GM19455 (cell line): Measurements from ENCODE around the gene ACTL7B.
"Not testable (repeated sequence)": the region's sequence is repeated elsewhere in the genome, so short reads cannot be mapped to it uniquely, and the experiment has no call there.

Experiments
- ATAC-seq: cut with Tn5 transposase; IDR thresholded peaks from one replicate; pipeline ENCODE4 v1.9.1; 2021; ENCODE audit not compliant: unreplicated experiment

Gene ACTL7B

DNA sequence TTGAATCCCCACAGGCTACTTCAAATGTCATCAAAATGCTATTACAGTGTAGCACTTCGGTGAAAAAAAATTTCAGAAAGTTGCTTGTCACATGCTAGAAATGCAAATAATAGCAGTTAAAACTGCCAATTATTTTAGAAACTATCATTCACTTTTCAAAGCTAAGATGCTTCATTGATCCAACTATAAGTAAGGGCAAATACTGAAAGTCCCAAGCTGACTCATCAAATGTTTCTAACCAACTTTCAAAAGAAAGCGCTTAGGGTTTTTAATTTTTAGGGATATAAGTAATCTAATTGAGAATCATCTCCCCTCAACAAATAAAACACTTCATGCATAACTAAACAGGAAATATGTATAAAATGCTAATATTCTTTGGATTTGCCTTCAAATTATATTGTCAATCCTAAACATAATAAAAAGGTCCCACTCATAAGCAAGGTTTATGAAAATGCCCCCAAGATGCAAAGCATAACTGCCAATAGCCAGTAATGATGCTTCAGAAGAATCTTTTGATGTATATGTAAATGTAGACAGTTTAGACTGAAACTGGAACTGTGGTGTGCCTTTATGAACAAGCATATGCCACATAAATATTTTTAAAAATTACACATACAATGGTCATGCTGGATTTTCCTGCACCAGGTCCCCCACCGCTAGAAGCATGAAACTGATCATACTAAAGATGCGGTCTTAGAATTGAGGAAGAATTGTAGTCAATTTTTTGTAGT lies 18.4 kb upstream of the ACTL7B start:
- no peak for ATAC-seq

DNA sequence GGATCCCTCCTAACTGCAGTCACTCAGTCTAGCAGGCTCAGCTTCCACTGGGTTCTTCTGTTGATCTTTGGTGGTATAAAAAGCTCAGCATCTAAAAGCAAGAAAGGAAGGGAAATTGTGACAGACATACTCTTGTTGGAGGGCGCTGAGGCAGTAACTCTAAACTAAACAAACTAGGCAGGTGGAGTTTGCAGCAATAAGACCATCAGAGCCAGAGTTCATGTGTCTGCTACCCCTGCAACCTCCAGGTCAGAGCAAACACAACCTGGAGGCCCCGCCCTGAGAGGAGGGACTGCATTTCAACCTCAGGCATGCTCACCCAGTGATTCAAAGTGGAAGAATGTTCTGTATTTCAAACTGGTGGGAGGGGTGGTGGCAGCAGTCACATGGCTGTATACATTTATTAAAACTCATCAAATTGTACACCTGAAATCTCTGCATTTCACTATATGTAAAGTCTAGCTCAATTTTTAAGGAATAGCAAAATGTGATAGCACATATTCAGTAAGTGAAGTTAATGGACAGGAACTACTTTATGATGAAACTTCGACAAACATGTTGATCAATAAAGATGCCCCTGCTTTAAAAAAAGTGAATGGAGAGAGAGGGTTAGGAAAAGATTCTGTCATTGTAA lies 13.4 kb upstream of the ACTL7B start:
- no peak for ATAC-seq

DNA sequence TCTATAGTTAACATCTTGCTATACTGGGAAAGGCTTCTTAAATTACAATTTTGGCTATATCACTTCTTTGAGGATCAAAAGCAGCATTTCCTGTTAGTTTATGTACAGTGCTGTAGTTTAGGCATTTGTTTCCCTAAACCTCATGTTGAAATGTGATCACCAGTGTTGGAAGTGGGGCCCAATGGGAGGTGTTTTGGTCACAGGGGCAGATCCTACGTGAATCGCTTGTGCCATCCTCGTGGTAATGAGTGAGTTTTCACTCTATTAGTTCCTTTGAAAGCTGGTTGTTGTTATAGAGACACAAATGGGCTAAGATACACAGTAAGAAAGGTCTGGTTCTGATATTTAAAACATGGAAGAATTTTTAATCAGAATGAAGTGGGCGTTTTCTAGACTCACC lies 12.0 kb upstream of the ACTL7B start:
- ATAC-seq = no peak

DNA sequence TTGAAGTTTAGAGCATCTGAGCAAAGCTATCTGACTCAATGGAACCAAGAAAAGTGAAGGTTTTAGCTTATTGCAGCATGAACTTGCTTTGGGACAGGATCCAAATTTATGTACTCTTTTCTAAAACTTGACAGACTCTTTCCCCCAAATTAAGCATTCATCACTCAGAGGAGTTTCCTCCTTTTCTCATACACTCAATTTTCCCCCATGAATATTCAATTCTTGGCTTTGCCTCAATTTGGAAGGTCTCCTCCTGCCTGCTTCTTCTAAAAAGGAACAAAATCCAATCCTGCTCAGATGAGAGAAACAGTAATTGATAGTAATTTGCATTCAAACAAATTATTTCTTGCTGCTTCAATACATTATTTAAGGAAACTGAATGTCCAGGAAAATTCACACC lies 11.3 kb upstream of the ACTL7B start:
- ATAC-seq = no peak

DNA sequence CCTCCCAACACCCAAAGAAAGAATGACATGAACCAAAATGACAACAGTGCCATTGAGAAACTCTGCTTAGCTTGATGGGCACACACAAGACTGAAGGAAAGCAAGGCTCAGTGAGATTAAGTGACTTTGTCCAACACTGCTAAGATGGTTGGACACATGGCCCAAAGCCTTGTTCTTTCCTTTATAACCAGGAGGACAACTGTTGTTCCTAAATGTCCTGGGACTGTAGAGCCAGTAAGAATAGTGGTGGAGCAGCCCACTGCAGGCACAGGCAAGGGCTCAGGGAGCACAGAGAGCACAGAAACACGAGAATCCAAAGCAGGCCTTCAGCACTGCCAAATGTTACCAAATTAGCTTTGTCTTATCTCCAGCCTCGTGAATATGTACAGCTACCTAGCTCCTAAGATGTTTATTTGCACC lies 10.2 kb upstream of the ACTL7B start:
- ATAC-seq = no peak

DNA sequence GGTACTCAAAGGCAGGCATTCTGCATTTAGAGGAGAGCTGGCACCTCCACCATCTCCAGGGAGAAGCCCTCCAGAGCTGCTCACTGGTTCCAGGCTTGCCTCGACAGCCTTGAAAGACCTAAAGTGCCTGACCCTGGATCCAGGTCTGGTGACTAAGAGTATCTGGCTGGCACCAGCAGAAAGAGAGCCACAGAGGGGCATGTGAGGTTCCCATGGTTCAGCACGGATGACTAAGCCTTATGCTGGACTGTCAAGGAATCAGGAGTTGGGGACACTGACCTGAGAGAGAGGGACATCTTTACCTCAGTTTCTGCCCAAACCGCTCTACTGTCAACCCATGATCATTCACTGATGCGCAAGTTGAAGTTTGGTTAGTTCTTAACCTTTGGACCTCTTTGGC lies 9.3 kb upstream of the ACTL7B start:
- ATAC-seq = no peak

DNA sequence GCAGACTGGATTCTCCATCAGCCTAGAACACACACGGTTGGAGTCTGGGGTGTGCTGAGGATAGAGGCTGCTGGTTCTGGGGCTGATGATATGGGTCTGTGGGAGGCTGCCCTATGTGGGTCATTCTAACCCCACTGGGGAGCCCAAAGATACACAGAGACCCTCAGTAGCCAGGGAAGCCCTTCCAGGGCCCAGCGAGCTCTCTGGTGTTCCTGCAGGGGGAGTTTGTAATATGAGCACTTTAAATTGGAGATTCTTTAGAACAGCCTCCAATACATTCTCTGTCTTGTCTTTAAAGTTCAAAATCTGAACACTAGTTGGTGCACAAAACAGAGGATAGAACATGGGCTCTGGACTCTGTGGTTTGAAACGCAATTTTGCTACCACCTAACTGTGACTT lies 8.7 kb upstream of the ACTL7B start:
- no peak for ATAC-seq

DNA sequence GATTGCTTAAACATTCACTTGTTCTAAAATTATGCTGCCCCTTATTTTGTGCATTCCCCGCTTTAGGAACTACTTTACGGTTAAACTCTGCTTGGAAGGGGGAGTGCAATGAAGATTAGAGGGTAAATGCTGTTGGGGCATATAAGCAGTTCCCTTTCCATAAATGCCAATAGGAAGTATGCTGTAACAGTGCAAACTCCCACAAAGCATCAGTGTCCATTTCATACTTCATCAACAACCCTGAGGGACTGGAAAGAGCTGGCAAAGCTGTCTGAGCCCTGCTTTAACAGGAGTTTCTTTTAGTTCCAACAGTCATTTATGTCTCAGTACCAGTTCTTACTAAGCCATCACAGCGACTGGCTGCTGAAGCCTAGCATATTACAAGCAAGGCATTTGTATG lies 8.1 kb upstream of the ACTL7B start:
- ATAC-seq = no peak

DNA sequence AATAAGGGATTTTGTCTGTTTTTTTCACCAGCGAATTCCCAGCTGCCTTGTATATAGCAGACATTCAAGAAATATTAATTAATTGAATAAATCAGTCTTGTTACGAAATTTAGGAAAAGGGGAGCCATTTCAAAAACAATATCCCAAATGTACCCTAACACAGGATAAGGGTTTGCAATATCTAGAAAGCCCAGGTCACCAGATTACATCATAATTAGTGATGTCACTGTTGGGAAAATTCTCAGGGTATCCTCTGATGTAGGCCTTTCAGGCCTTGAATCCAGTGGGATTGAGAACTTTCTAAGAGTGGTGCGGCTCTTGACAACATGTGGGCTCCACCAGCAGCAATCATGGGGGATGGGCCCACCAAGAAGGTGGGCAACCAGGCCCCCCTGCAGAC lies 6.2 kb upstream of the ACTL7B start, which contains the start of gene ACTL7A:
Gene ACTL7A (plus strand): TSS at position 270 of the 400 bp plus-strand sequence. CDS start 57 bp downstream, at position 327.
- no peak for ATAC-seq

DNA sequence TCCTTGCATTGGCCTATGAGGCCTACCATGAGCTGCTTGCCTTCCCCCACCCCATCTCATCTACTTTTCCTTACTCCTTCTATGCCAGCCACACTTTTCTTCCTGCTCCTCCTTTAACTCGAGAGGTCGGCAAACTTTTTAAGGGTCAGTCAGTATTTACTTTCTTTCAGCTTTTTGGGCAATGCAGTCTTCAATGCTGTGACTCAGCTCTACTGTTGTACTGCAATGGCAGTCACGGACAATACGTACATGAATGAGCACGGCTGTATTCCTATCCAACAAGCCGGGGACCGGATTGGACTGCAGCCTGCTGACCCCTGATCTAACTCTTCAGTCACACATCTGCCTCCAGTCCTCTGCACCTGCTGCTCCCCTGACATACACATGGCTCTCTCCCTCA lies 5.7 kb upstream of the ACTL7B start:
- ATAC-seq = no peak

DNA sequence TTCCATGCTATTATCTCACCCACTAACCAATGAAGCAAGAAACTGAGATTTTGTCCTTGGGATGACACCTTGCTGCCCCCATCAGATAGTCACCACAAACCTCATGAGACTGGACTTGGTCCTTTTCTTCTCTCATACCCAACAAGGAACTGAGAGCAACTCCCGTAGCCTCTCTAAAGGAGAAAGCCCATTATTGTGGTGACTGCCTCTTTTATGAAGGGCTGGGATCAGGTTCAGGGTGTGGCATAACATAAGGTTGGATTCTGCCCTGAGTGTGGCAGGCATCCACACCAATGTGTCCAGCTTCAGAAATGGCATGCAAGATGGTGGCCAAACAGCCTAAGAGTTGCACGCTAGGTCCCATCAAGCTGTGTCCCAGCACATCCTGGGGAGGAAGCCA lies 5.0 kb upstream of the ACTL7B start:
- ATAC-seq = no peak

DNA sequence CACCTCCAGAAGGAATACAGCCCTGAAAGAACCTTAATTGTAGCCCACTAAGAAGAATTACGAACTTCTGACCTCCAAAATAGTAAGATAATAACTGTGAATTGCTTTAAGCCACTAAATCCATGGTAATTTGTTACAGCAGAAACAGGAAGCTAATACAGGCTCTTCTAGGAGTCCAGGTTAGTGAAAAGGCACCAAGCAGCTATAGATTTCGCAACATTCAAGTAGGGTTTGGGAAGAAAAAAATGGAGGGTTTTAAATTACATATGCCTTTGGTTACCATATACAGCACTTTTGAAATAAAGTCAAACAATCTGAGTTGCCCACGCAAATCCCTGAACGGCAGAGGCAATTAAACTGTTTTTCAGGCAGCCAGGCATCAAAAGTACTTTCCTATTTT lies 4.6 kb upstream of the ACTL7B start:
- no peak for ATAC-seq

DNA sequence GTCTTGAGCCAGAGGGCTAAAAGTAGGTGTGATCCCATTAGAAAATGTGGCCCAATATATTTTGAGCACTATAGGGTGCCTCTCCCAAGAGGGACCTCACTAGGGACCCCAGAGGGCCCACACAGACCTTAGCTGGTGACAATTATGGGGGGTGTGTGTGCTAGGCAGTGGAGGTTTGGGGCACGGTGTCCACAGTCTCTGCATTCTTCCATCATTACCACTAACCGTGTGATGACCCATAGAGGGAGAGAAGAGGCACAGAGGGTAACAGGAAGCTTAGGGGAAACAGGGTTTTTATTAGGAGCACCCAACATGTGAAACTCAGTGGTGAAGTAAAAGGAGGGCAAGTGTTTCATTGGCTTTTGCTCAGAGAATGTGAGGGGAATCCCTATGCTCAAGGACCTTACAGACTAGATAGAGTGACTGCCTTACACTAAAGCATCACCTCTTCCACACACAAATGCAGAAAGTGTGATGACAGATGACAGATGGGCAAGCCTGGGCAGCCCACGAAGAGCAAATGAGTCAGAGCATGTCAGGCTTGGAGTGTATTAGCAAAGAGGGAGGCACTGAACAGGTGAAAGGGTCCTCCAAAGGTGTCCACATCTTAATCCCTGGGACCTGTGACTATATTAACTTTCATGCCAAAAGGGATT lies 3.8 kb upstream of the ACTL7B start:
- no peak for ATAC-seq

DNA sequence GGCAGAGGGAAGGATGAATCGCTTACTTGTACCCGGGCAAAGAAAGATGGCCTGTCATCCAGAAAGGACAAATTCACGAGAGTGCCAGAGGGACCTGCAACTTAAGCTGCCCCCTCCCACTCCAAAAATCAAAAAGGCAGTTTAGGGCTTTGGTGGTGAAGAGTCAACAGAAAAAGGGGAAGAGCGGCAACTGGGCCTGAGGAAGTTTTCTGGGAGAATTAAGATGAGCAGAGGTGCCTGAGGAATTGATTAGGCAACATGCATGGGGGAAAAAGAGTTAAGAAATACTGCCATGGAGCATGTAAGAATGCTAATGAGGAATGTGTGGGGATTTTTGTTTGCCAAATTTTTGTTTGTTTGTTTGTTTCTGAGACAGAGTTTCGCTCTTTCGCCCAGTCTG lies 1.8 kb upstream of the ACTL7B start:
- ATAC-seq = no peak

DNA sequence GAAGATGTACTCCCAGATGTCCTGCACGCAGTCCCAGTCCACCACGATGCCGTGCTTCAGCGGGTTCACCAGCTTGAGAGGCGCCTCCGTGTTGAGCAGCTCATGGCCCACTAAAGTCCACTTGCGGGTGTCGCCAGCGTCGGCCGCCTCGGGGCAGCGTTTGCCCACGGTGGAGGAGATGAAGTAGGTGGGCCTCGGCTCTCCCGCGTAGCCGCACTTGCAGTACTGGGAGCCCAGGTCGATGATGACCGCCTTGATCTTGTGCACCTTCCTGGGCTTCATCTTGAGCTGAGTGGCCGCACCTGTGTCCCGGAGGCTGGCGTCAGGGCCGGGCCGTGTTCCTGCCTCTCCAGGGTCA lies 278 bp downstream of the ACTL7B start:
- ATAC-seq = no peak

DNA sequence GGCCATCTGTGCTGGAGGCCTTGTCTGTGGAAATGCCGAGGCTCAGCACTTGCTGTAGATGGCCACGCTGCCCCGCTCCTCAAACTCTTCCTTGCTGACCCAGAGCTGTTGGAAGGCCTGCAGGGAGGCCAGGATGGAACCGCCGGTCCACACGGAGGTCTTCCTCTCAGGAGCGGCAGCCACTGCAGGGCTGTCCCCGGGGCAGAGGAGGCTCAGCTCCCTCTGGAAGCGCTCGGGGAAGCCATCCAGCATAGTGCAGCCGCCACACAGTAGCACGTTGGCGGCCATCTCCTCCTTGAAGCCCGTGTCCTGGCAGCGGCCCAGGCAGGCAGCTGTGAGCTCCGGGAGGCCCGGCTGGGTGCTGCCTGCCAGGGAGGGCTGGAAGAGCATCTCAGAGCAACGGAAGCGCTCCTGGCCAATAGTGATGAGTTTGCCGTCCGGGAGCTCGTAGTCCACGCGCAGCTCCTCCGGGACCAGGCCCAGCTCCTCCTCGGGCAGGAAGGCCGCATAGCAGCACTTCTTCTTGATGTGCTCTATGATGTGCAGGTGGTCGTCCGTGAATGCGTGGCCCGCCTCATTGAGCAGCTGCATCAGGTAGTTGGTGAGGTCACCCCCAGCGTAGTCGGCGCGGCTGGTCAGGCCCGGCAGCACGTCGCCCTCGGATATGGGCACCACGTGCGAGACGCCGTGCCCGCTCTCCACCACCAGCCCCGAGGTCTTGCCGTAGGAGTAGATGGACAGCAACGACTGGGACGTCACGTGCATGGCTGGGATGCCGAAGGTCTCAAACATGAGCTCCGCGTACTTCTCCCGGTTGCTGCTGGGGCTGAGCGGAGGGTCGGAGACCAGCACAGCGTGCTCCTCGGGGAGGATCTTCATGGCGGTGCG lies 901 bp downstream of the ACTL7B start:
- no peak for ATAC-seq

DNA sequence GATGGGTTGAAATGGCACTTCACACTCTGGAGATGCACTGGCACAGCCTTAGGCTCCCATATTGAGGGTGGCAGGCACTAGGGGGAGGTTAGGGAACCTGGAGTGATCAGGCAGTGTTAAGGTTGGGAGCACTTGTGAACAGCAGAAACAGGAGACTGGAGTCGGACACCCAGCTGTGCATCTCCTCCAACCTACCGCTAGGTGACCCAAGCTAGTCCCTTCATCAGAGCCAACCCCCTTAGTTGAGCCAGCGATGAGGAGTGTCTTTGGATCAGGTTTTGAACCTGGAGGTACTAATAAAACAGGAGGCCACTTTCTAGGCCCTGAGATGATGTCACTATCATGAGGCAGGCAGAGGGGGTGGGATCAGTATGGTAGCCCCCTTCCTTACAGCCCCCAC lies 1.7 kb downstream of the ACTL7B start:
- no peak for ATAC-seq

DNA sequence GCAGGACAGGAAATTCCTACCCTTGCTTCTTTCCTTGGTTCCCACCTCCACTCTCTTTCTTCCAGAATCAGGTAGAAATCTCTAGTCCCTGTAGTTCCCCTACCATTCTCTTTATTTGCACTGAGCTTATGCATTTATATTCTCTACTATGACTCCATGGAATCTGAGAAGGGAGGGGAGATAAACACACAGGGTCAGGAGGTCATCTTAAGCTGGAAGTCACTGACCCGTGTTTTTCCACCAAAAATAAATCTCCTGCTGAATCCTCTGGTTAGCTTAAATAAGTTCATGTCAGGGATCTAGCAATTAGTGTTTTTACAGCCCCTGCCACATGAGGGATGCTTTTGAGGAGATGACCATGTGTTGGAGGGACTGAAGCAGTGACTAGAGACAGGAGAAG lies 3.7 kb downstream of the ACTL7B start:
- no peak for ATAC-seq

DNA sequence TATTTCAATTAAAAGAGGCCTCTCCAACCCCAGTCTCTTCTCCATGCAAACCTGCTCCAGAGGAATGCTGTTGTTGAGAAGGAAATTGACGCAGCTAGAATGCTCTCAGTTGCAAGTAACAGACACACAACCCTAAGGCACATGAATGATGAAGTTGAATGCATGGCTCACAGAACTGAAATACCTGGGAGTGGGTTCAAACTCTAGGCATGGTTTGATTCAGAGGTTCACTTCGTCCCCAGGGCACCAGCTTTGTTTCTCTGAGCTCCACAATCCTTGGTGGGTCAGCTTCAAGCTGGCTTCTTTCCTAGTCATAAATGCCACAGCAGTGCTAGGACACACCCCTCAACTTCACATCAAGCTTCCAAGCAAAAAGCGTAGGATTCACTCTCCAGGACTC lies 4.6 kb downstream of the ACTL7B start:
- ATAC-seq = no peak

DNA sequence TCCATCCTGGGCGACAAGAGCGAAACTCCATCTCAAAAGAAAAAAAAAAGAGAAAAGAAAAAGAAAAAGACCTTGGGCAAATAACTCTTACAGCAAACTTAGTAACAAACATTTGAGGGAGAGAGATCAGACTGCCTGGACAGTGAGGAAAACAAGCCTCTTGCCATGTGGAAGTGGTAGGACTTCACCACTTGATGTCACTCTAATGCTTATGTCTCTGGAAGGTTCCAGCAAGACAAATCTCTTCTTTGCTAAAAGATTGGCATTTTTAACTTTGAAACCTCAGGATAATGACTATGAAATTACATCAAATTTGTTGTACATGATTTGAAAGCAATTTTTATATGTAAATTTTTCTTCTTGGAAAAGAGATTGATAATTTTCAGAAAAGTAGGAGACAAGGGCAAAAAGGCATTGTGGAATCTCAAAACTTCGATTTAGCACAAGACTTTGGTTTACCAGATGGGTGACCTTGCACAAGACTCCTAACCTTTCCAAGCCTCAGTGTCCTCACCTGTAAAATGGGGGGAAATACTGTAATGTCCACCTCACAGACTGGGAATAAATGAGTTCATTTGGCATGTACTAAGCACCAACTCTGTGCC lies 5.4 kb downstream of the ACTL7B start:
- ATAC-seq = no peak

DNA sequence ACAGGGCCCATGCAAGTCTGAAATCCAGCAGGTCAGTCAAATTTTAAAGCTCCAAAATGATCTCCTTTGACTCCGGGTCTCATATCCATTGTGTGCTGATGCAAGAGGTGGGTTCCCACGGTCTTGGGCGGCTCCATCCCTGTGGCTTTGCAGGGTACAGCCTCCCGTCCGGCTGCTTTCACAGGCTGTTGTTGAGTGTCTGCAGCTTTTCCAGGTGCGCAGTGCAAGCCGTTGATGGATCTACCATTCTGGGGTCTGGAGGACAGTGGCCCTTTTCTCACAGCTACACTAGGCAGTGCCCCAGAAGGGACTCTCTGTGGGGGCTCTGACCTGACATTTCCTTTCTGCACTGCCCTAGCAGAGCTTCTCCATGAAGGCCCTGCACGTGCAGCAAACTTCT lies 7.5 kb downstream of the ACTL7B start:
- not testable (repeated sequence) for ATAC-seq
